Hepatocyte (in vitro differentiated cells): ENCODE measurements around the gene PSMA1. TPM values are rescaled to one million over a fixed set of nuclear protein-coding genes. Genes with fewer than 3 reads are reported as not detected.

Experiments
- DNase-seq: peaks from one replicate; pipeline ENCODE4 v3.0.0-alpha.2; 2016; ENCODE audit warnings: low spot score
- H2AFZ ChIP-seq: fragments of 200-600 bp; sonication (generic); 2 replicates; pipeline ENCODE4 v1.6.0; 2016; ENCODE audit warnings: antibody characterized with exemption, mild to moderate bottlenecking
- H3K27ac ChIP-seq: fragments of 200-600 bp; sonication (generic); 2 replicates; pipeline ENCODE4 v1.5.1; 2016; ENCODE audit warnings: mild to moderate bottlenecking
- H3K27me3 ChIP-seq: fragments of 200-600 bp; sonication (generic); 2 replicates; pipeline ENCODE4 v1.6.1; 2016
- H3K36me3 ChIP-seq: fragments of 200-600 bp; sonication (generic); replicated peaks from 2 replicates; pipeline ENCODE4 v1.5.1; 2016; ENCODE audit warnings: low read depth; ENCODE audit not compliant: insufficient read depth
- H3K4me1 ChIP-seq: fragments of 200-600 bp; sonication (generic); 2 replicates; pipeline ENCODE4 v1.5.1; 2016; ENCODE audit warnings: mild to moderate bottlenecking, moderate library complexity; ENCODE audit not compliant: insufficient read depth
- H3K4me2 ChIP-seq: fragments of 200-600 bp; sonication (generic); 2 replicates; pipeline ENCODE4 v1.6.0; 2016
- H3K4me3 ChIP-seq: fragments of 200-600 bp; sonication (generic); 2 replicates; pipeline ENCODE4 v1.5.1; 2016; ENCODE audit warnings: mild to moderate bottlenecking
- H3K79me2 ChIP-seq: fragments of 200-600 bp; sonication (generic); 2 replicates; pipeline ENCODE4 v1.6.0; 2017; ENCODE audit warnings: mild to moderate bottlenecking
- H3K9me2 ChIP-seq: fragments of 200-600 bp; sonication (generic); replicated peaks from 2 replicates; pipeline ENCODE4 v1.6.0; 2017; ENCODE audit warnings: mild to moderate bottlenecking; ENCODE audit not compliant: insufficient read depth
- H3K9me3 ChIP-seq: fragments of 200-600 bp; sonication (generic); 2 replicates; pipeline ENCODE4 v1.5.1; 2016; ENCODE audit warnings: low read depth, mild to moderate bottlenecking
- H4K20me1 ChIP-seq: fragments of 200-600 bp; sonication (generic); 2 replicates; pipeline ENCODE4 v1.6.0; 2016; ENCODE audit warnings: mild to moderate bottlenecking; ENCODE audit not compliant: insufficient read depth, poor library complexity, severe bottlenecking
- CTCF ChIP-seq: fragments of 200-600 bp; sonication (generic); IDR thresholded peaks from 2 replicates; pipeline ENCODE4 v1.5.1; 2016; ENCODE audit warnings: antibody characterized with exemption, mild to moderate bottlenecking; ENCODE audit not compliant: poor library complexity
- EZH2 ChIP-seq: fragments of 200-600 bp; sonication (generic); IDR thresholded peaks from 2 replicates; pipeline ENCODE4 v1.6.1; 2016; ENCODE audit warnings: antibody characterized with exemption, mild to moderate bottlenecking, borderline replicate concordance
- EZH2phosphoT487 ChIP-seq: fragments of 200-600 bp; sonication (generic); IDR thresholded peaks from one replicate; pipeline ENCODE4 v1.6.1; 2018; ENCODE audit warnings: antibody characterized with exemption, mild to moderate bottlenecking, low read depth, moderate library complexity; ENCODE audit not compliant: unreplicated experiment, severe bottlenecking
- WGBS: methylation state at CpG from one replicate; pipeline ENCODE4 v1.1.6; 2016; ENCODE audit warnings: low lambda C conversion rate; ENCODE audit errors: missing lambda C conversion rate; 5-methylcytosine and 5-hydroxymethylcytosine counted together
- polyA plus RNA-seq: library from polyadenylated mRNA; unstranded; fragments of >200 nt; fragmentation: Nextera tagmentation; extraction: Ambion mirVana; gene quantifications from 2 replicates; pipeline ENCODE4 v1.2.1, GENCODE V29; 2016
- total RNA-seq: library from RNA; depleted of rRNA; stranded (reverse); fragments of >200 nt; gene quantifications from 2 replicates; pipeline ENCODE4 v1.2.3, GENCODE V29; 2014

PSMA1 gene
- total and polyA plus RNA-seq, 2 experiments from 2014 or later: 178 to 214 TPM

- Histone ChIP-seq H2AFZ (no peak overlapping the region), H3K4me1 (peaks cover 7% of the 10 kb centered on the region), H3K79me2 (no peaks in the 10 kb centered on the region), H3K4me2 (peak overlapping the region; percentile 6), H4K20me1 (no peaks in the 10 kb centered on the region), H3K9me2 (no peaks in the 10 kb centered on the region), H3K9me3 (no peaks in the 10 kb centered on the region), H3K36me3 (no peaks in the 10 kb centered on the region), H3K27ac (peak overlapping the region; percentile 7), H3K4me3 (no peak overlapping the region), H3K27me3 (no peaks in the 10 kb centered on the region)
- WGBS: 86% methylated on average over 6 of the region's 6 CpGs
- TF ChIP-seq EZH2 (no peak), EZH2phosphoT487 (no peak), CTCF (no peak)
- DNase-seq: no peak
Observed at GRCh38 chr11:14541192-14541947, 21.2 kb upstream of the PSMA1 start.

- H3K4me2 ChIP-seq: no peak overlapping the region
- H3K9me2 ChIP-seq: no peaks in the 10 kb centered on the region
- no peaks in the 10 kb centered on the region for H3K27me3 ChIP-seq
- H3K9me3 ChIP-seq: no peaks in the 10 kb centered on the region
- TF ChIP-seq CTCF (no peak), EZH2phosphoT487 (no peak)
- H3K36me3 ChIP-seq: no peaks in the 10 kb centered on the region
- no peak overlapping the region for H2AFZ ChIP-seq
- DNase-seq: no peak
- peak overlapping the region; percentile 10 for H3K27ac ChIP-seq
- no peak overlapping the region for H3K4me3 ChIP-seq
- H3K4me1 ChIP-seq: peaks cover 7% of the 10 kb centered on the region
- 92% methylated on average over 4 of the region's 4 CpGs for WGBS
- H4K20me1 ChIP-seq: no peaks in the 10 kb centered on the region
- H3K79me2 ChIP-seq: no peaks in the 10 kb centered on the region
Observed at GRCh38 chr11:14539982-14540421, 19.8 kb upstream of the PSMA1 start.

- no peak for TF ChIP-seq CTCF
- no peak for TF ChIP-seq EZH2
- TF ChIP-seq EZH2phosphoT487: no peak
- Histone ChIP-seq H2AFZ (no peak overlapping the region), H3K79me2 (no peaks in the 10 kb centered on the region), H3K27ac (no peak overlapping the region), H3K4me3 (no peak overlapping the region), H3K9me2 (no peaks in the 10 kb centered on the region), H3K9me3 (no peaks in the 10 kb centered on the region), H3K36me3 (no peaks in the 10 kb centered on the region), H3K4me2 (no peak overlapping the region), H3K27me3 (no peaks in the 10 kb centered on the region), H4K20me1 (no peaks in the 10 kb centered on the region), H3K4me1 (peaks cover 7% of the 10 kb centered on the region)
- 86% methylated on average over 3 of the region's 3 CpGs for WGBS
- DNase-seq: no peak
Observed at GRCh38 chr11:14538926-14539554, 18.9 kb upstream of the PSMA1 start.
